OCI-LY7 (cell line): ENCODE measurements around the gene ELK1. TPM values are rescaled to one million over a fixed set of nuclear protein-coding genes. Genes with fewer than 3 reads are reported as not detected.

Source experiments
- BruUV-seq: library from RNA; stranded (reverse); fragments of 400-500 nt; replicated peaks from 2 replicates; lab custom pipeline; 2021; lab: Mats Ljungman, UMichigan
- CTCF ChIA-PET: fragments of 300-600 bp; sonication (Branson Sonifier 250); formaldehyde crosslinking; loops from one replicate; lab custom pipeline; 2022; ENCODE audit warnings: antibody characterized with exemption; ENCODE audit not compliant: unreplicated experiment; lab: Charles Lee
- POLR2A ChIA-PET: fragments of 300-600 bp; sonication (Branson Sonifier 250); formaldehyde crosslinking; loops from one replicate; lab custom pipeline; 2022; ENCODE audit warnings: antibody characterized with exemption; lab: Charles Lee
- DNase-seq: peaks from one replicate; pipeline ENCODE4 v3.0.0-alpha.2; 2015; ENCODE audit warnings: low spot score
- H2AFZ ChIP-seq: fragments of 200-600 bp; sonication (generic), shearing (Covaris generic); 2 replicates; pipeline ENCODE4 v1.6.1; 2014; ENCODE audit warnings: mild to moderate bottlenecking, antibody characterized with exemption, low read length, moderate library complexity
- H3K27ac ChIP-seq: fragments of 200-600 bp; sonication (generic); 2 replicates; pipeline ENCODE4 v1.5.1; 2014; ENCODE audit warnings: mixed run types, low read depth, mild to moderate bottlenecking, moderate library complexity, low read length, inconsistent platforms; ENCODE audit not compliant: poor library complexity, severe bottlenecking
- H3K36me3 ChIP-seq: fragments of 200-600 bp; sonication (generic); 2 replicates; pipeline ENCODE4 v1.6.1; 2014; ENCODE audit warnings: mild to moderate bottlenecking, antibody characterized with exemption, low read length, moderate library complexity, mixed read lengths; ENCODE audit not compliant: insufficient read depth
- H3K4me1 ChIP-seq: fragments of 200-600 bp; sonication (generic); 2 replicates; pipeline ENCODE4 v1.5.1; 2014; ENCODE audit warnings: mild to moderate bottlenecking, low read length; ENCODE audit not compliant: insufficient read depth, poor library complexity, severe bottlenecking
- H3K4me2 ChIP-seq: fragments of 200-600 bp; sonication (generic); 2 replicates; pipeline ENCODE4 v1.6.1; 2014; ENCODE audit warnings: mild to moderate bottlenecking, low read length
- H3K4me3 ChIP-seq: fragments of 200-600 bp; sonication (generic); 2 replicates; pipeline ENCODE4 v1.5.1; 2014; ENCODE audit warnings: mild to moderate bottlenecking, low read depth, low read length; ENCODE audit not compliant: poor library complexity, severe bottlenecking
- H3K79me2 ChIP-seq: fragments of 200-600 bp; sonication (generic); 2 replicates; pipeline ENCODE4 v1.6.1; 2016; ENCODE audit warnings: low read depth, mild to moderate bottlenecking, low read length, moderate library complexity, mixed read lengths; ENCODE audit not compliant: insufficient read depth
- H3K9me2 ChIP-seq: fragments of 200-600 bp; sonication (generic); 2 replicates; pipeline ENCODE4 v1.6.1; 2016; ENCODE audit warnings: mild to moderate bottlenecking, low read length, mixed read lengths; ENCODE audit not compliant: insufficient read depth
- H3K9me3 ChIP-seq: fragments of 200-600 bp; sonication (generic); 2 replicates; pipeline ENCODE4 v1.6.1; 2014; ENCODE audit warnings: mild to moderate bottlenecking, mixed run types, low read length, mixed read lengths
- H4K20me1 ChIP-seq: fragments of 200-600 bp; sonication (generic); 2 replicates; pipeline ENCODE4 v1.6.1; 2014; ENCODE audit warnings: mild to moderate bottlenecking, antibody characterized with exemption, low read length, moderate library complexity, mixed read lengths; ENCODE audit not compliant: insufficient read depth
- EZH2phosphoT487 ChIP-seq: fragments of 200-600 bp; sonication (generic); IDR thresholded peaks from 2 replicates; pipeline ENCODE4 v1.6.1; 2018; ENCODE audit warnings: low read depth, borderline replicate concordance, mild to moderate bottlenecking, mixed run types, antibody characterized with exemption, low read length, moderate library complexity, mixed read lengths
- intact Hi-C: fragments of 100-400 bp; cut with micrococcal nuclease; formaldehyde crosslinking; loops from one replicate; pipeline ENCODE4 v1.10.0; 2022; ENCODE audit not compliant: unreplicated experiment
- total RNA-seq, 2 experiments: library from RNA; depleted of rRNA in 1 of 2; stranded (reverse); fragments of >200 nt in 1 of 2; shearing (Covaris generic) in 1 of 2; gene quantifications; 2 replicates each; pipeline ENCODE4 v1.2.3, GENCODE V29; 2014 to 2022
- TF ChIP-seq, protein P1 (sequence below): fragments of 200-600 bp; sonication (generic); conservative IDR thresholded peaks from 2 replicates; pipeline ENCODE4 v1.5.1; 2014; ENCODE audit warnings: mild to moderate bottlenecking, antibody characterized with exemption, low read length, moderate library complexity, mixed read lengths

ELK1 gene
- total RNA-seq, 2 experiments from 2014 or later: 23.3 to 51.0 TPM

DNA sequence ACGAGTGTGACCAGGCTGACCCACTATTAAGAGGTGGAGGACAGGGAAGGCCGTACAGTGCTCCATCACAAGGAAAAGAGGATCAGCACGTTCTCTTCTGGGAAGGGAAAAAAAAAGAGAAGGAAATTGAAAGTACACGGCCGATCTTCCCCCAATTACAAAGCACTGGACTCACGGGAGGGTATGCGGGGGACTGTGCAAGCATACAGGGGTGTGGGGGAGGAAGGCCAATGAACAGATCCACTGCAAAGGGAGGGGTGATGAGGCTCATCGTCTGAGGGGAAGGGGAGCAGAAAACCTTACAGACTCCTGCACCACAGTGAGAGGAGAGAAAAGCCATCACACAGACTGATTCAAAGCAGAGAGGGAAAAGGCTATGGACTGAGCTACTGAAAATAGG lies 1.1 kb downstream of the ELK1 start:
- Histone ChIP-seq H3K27ac (peak overlapping the region; percentile 25), H4K20me1 (no peaks in the 10 kb centered on the region), H3K4me3 (peak overlapping the region; percentile 96), H3K4me1 (peaks cover 21% of the 10 kb centered on the region), H2AFZ (no peak overlapping the region), H3K9me3 (no peaks in the 10 kb centered on the region), H3K4me2 (peak overlapping the region; percentile 92), H3K36me3 (peaks cover 42% of the 10 kb centered on the region), H3K79me2 (peaks cover 19% of the 10 kb centered on the region; the same call in 1 of the 2 replicates), H3K9me2 (no peaks in the 10 kb centered on the region)
- DNase-seq: no peak
- ChIA-PET CTCF (no interaction called here), POLR2A (interaction anchor here (0.6 to 0.9 kb wide), 2 partner anchors 156 to 278 kb away, joined by 4 to 10 read pairs; no protein-coding TSS in a partner anchor)
- BruUV-seq: no TSS peak
- TF ChIP-seq EZH2phosphoT487: no peak
- TF ChIP-seq, protein P1, sequence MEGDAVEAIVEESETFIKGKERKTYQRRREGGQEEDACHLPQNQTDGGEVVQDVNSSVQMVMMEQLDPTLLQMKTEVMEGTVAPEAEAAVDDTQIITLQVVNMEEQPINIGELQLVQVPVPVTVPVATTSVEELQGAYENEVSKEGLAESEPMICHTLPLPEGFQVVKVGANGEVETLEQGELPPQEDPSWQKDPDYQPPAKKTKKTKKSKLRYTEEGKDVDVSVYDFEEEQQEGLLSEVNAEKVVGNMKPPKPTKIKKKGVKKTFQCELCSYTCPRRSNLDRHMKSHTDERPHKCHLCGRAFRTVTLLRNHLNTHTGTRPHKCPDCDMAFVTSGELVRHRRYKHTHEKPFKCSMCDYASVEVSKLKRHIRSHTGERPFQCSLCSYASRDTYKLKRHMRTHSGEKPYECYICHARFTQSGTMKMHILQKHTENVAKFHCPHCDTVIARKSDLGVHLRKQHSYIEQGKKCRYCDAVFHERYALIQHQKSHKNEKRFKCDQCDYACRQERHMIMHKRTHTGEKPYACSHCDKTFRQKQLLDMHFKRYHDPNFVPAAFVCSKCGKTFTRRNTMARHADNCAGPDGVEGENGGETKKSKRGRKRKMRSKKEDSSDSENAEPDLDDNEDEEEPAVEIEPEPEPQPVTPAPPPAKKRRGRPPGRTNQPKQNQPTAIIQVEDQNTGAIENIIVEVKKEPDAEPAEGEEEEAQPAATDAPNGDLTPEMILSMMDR: no peak
- intact Hi-C loops: loop anchor here (10.0 kb wide), 1 partner anchor 154 kb away; no protein-coding TSS in a partner anchor

DNA sequence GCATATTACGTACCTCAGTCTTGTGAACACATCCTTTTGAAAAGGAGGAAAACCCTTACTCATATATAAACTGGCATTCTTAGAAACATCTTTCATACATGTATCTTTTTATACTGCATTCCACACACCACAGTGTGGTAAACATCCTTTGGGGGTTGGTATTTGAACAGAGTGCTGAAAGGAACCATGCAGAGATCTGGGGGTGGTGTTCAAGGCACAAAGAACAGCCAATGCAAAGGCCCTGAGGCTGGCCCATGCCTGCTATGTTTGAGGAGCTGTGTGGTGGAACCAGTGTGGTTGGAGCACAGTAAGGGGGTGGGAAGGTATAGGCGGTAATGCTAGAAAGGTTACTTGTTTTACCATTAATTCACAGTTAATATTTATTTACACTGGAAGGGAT lies 2.0 kb downstream of the ELK1 start:
- DNase-seq: no peak
- H3K79me2 ChIP-seq: peaks cover 19% of the 10 kb centered on the region; the same call in 1 of the 2 replicates
- CTCF ChIA-PET: no interaction called here
- H2AFZ ChIP-seq: no peak overlapping the region
- intact Hi-C loops: loop anchor here (10.0 kb wide), 1 partner anchor 154 kb away; no protein-coding TSS in a partner anchor
- POLR2A ChIA-PET: interaction anchor here (0.6 kb wide), 1 partner anchor 125 kb away, joined by 3 read pairs; no protein-coding TSS in a partner anchor
- H3K4me1 ChIP-seq: peaks cover 21% of the 10 kb centered on the region
- H3K9me2 ChIP-seq: no peaks in the 10 kb centered on the region
- no peak overlapping the region for H3K27ac ChIP-seq
- peaks cover 42% of the 10 kb centered on the region for H3K36me3 ChIP-seq
- TF ChIP-seq EZH2phosphoT487: no peak
- TF ChIP-seq, protein P1: no peak
- BruUV-seq: no TSS peak
- no peaks in the 10 kb centered on the region for H4K20me1 ChIP-seq
- no peaks in the 10 kb centered on the region for H3K9me3 ChIP-seq
- H3K4me3 ChIP-seq: peak overlapping the region; percentile 96
- peak overlapping the region; percentile 92 for H3K4me2 ChIP-seq

GRCh38 chrX:47646636-47647035 lies 3.7 kb downstream of the ELK1 start:
- peaks cover 19% of the 10 kb centered on the region; the same call in 1 of the 2 replicates for H3K79me2 ChIP-seq
- no peaks in the 10 kb centered on the region for H4K20me1 ChIP-seq
- no peak overlapping the region for H3K4me2 ChIP-seq
- no peaks in the 10 kb centered on the region for H3K9me3 ChIP-seq
- H3K4me1 ChIP-seq: peaks cover 18% of the 10 kb centered on the region
- intact Hi-C loops: loop anchor here (10.0 kb wide), 1 partner anchor 152 kb away; no protein-coding TSS in a partner anchor
- H2AFZ ChIP-seq: no peak overlapping the region
- H3K27ac ChIP-seq: no peak overlapping the region
- no peak for DNase-seq
- H3K9me2 ChIP-seq: no peaks in the 10 kb centered on the region
- H3K36me3 ChIP-seq: peaks cover 41% of the 10 kb centered on the region
- H3K4me3 ChIP-seq: no peak overlapping the region
- no peak for TF ChIP-seq EZH2phosphoT487
- TF ChIP-seq, protein P1: no peak
- POLR2A ChIA-PET: no interaction called here
- no TSS peak for BruUV-seq
- CTCF ChIA-PET: no interaction called here
